Fibroblast of villous mesenchyme (primary cell): ENCODE results near the gene NEURL1B. TPM values are rescaled to one million over a fixed set of nuclear protein-coding genes. Genes with fewer than 3 reads are reported as not detected.

Source experiments
- DNase-seq: peaks from one replicate; pipeline ENCODE4 v3.0.0-alpha.2; 2010; ENCODE audit warnings: low read depth
- H3K4me3 ChIP-seq: 2 replicates; pipeline ENCODE4 v1.5.1; 2011; ENCODE audit warnings: low read depth, mild to moderate bottlenecking, low read length
- total RNA-seq: library from RNA; depleted of rRNA; stranded (reverse); fragments of >200 nt; gene quantifications from 2 replicates; pipeline ENCODE4 v1.2.3, GENCODE V29; 2012
- TF ChIP-seq, protein P1 (sequence below): IDR thresholded peaks from 2 replicates; pipeline ENCODE4 v1.5.1; 2012; ENCODE audit warnings: low read depth, mild to moderate bottlenecking, low read length; ENCODE audit not compliant: insufficient read depth

The NEURL1B gene
- total RNA-seq, 1 donor: 4.3 TPM

DNA sequence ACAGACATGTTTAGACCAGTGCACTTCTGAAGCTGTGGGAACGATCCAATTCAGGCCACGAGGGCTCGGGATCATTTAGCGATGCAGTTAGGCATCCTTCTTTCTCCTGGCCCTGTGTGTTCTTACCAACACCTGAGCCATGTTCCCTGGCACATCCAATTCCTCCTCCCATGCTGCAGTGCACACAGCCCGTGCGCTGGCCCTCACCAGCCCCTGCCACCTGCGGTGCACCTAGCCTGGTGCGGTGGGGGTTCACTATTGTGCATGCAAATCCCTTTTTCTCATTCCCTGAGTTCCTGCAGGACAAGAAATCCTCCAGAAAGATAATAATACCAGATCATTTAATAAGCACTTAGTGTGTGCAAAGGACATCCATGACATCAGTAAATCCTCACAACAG is 53.5 kb downstream of the NEURL1B start:
- no peak overlapping the region for H3K4me3 ChIP-seq
- no peak for DNase-seq
- TF ChIP-seq, protein P1, sequence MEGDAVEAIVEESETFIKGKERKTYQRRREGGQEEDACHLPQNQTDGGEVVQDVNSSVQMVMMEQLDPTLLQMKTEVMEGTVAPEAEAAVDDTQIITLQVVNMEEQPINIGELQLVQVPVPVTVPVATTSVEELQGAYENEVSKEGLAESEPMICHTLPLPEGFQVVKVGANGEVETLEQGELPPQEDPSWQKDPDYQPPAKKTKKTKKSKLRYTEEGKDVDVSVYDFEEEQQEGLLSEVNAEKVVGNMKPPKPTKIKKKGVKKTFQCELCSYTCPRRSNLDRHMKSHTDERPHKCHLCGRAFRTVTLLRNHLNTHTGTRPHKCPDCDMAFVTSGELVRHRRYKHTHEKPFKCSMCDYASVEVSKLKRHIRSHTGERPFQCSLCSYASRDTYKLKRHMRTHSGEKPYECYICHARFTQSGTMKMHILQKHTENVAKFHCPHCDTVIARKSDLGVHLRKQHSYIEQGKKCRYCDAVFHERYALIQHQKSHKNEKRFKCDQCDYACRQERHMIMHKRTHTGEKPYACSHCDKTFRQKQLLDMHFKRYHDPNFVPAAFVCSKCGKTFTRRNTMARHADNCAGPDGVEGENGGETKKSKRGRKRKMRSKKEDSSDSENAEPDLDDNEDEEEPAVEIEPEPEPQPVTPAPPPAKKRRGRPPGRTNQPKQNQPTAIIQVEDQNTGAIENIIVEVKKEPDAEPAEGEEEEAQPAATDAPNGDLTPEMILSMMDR: no peak

DNA sequence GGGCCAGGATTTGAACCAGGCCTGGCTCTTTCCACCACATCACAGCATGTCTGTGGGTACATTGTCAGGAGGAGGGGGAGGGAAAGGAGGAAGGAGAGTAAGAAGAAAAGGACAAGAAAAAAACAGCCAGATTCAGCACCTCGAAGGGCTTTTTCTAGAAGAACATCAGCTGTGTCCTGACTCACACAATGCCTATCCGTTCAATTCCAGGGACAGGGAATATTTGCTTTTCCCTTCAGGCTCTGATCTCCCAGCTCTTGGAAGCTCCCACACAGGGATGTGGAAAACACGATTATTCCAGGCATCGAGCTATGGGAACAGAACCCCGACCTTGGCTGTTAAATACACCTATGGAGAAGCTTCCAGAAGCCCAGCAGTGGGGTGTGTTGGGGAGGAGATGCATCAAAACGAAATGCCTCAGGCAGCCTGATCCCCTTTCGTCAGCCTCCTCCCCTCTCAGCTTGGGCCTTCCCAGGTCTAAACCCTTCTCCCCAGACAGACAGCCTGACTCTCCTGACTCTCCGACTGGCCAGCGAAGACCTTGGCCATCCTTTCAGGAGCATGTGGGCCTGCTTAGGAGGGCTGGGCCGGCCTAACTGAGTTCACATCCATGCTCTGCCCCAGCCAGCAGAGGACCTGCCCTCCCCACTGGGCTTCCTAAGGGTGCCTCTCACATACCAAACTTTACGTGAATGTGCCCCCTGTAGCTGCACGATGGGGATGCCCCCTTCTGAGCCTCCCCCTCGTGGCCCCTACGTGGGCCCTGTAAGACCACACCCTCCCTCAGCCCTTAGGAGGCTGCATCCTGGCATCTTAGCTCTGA is 54.4 kb downstream of the NEURL1B start:
- TF ChIP-seq, protein P1: no peak
- DNase-seq: no peak

DNA sequence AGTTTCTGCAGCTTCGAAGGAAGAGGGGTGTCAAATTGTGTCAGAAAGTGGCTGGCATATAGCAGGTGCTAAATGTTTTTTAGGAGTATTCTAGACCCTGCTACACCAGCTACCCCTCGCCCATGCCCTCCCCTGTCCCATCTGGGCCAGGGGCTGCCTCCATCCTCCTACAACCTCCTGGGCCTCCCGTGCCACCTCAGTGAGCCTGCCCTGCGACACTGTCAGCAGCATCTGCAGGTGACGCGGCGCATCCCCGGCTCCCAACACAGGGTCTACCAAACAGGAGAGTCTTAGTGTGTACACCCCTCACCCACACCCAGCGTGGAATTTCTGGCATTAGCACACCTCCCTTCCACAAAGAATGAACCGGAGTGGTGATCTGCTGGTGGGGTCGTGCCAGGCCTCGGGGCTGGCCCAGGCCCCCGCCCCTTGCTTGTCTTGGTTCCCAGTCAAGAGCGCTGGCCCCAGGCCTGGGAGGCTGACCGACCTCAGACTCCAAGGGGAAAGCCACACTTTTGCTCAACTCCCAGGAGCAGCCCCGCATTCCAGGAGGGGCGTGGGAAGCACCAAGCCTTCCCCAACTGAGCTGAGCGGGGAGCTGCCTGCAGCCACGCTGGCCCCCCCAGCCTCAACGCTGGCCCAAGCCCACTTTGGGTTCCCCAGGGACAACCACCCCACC is 55.2 kb downstream of the NEURL1B start:
- DNase-seq: peak; percentile 8
- no peak overlapping the region for H3K4me3 ChIP-seq
- TF ChIP-seq, protein P1: no peak

More for the DNA sequence above, 54.4 kb downstream of the NEURL1B start:
- H3K4me3 ChIP-seq: no peak overlapping the region

DNA sequence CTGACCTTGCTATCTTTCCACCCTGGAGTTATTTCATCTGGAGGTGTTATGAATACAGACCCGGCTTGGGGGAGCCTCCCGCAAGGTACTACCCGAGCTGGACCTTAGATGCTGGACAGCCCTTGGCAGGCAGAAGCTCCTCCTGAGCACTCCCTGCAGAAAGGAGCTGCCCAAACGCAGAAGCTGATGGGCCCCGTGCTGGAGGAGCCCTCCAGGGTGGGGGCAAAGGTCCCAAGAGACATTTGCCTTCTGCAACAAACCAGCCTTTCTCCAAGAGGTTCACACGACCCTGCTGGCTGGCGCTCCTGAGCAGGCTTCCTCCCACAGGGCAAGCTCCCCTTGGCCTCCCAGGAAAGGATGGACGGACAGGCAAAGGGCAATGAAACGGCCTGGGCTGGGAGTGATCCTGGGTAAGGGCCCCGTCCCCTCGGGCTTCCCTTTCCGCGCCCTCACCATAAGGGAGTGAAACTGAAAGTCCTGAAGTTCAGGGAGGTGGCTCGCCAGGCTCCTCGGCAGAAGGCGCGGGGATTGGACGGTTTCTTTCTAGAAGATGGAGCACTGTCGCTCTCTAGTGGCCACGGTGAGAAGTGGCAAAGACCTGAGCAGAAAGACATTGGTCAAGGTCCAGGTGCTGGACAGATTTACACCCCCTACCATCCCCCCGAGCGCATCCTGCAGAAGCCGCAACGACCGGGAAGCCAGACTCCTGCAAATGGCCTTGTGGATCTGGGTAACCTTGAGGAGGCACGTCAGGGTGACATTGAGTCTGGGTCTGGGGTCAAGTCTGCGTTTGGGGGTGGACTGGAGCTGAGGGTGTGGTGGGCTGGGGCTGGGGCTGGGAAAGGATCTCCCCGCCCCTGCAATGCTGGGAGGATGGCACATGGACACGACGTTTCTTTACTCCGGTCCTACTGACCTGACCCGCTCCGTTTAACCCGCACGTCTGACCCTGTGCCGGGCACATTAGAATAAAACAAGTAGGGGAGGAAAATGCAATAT is 56.4 kb downstream of the NEURL1B start:
- peak overlapping the region; percentile 65 for H3K4me3 ChIP-seq
- peak; percentile 91 for DNase-seq
- TF ChIP-seq, protein P1: peak; percentile 89

DNA sequence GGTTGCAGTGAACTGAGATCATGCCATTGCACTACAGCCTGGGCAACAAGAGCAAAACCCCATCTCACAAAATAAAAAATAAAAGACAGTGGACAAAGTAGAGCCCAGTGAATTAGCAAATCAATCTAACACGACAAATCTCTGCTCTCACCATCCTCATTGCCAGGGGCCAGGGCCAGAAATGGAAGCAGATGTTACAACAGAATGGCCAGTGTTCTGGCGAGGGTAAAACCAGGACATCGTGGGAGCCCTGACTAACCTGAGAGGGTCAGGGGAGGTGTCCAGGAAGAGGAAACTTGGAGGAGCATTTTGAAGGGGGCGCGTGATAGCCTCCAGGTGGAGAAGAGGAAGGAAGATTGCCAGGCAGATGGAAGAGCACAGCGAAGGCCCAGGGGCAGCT is 58.4 kb downstream of the NEURL1B start:
- TF ChIP-seq, protein P1: no peak
- DNase-seq: no peak

DNA sequence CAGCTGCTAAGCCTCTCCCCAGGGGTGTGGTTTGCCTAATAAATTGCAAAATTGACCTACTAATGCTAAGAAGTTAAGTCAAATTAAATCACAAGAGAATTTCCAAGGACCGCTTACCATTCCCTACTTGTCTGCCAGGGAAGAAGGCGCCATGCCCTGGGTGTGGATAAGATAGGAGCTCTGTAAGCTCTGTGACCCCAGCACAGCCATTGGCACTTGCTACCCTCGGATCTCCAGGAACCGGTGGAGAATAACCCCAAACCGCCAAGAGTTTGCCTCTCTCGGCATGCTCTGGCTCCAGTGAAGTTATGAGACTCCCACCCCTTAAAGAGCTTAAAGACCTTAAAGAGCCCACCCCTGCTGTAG is 58.9 kb downstream of the NEURL1B start:
- DNase-seq: no peak
- TF ChIP-seq, protein P1: no peak
- no peak overlapping the region for H3K4me3 ChIP-seq

More for the DNA sequence above, 58.4 kb downstream of the NEURL1B start:
- no peak overlapping the region for H3K4me3 ChIP-seq
